HepG2 (cell line): ENCODE results near the gene WDR73. TPM values are rescaled to one million over a fixed set of nuclear protein-coding genes. Genes with fewer than 3 reads are reported as not detected.
A peak's percentile ranks its signal among the peaks of the same experiment; 100 is the strongest.

Experiments
- CBX2 ChIP-seq, 2 experiments: fragments of 200-600 bp in 1 of 2; sonication (generic); formaldehyde crosslinking in 1 of 2; IDR thresholded peaks; 2 replicates each; pipeline versions ENCODE4 v1.7.0 to v1.8.1; 2018 to 2022; ENCODE audit warnings: low read depth in 2 of 2, low read length in 1 of 2, mild to moderate bottlenecking in 1 of 2, missing genetic modification reagents in 1 of 2
- FOXA1 ChIP-seq, 2 experiments: fragments of 450-650 bp in 1 of 2; sonication (generic) in 1 of 2; formaldehyde crosslinking in 1 of 2; IDR thresholded peaks; 2 replicates each; pipeline versions ENCODE4 v1.4.0 to v1.6.1; 2016 to 2020; ENCODE audit warnings: missing genetic modification reagents in 1 of 2
- GABPB1 ChIP-seq: IDR thresholded peaks from 2 replicates; pipeline ENCODE4 v1.6.1; 2016; ENCODE audit warnings: mild to moderate bottlenecking, missing genetic modification reagents, moderate library complexity, missing compliant biosample characterization
- GLI4 ChIP-seq: sonication (generic); formaldehyde crosslinking; IDR thresholded peaks from 2 replicates; pipeline ENCODE4 v1.5.1; 2020; ENCODE audit warnings: missing genetic modification reagents, mild to moderate bottlenecking, moderate library complexity, borderline replicate concordance
- KLF16 ChIP-seq, 2 experiments: sonication (generic) in 1 of 2; formaldehyde crosslinking in 1 of 2; IDR thresholded peaks; 2 replicates each; pipeline versions ENCODE4 v1.6.1 to v1.8.0; 2016 to 2023; ENCODE audit warnings: missing genetic modification reagents in 2 of 2, missing compliant biosample characterization in 1 of 2
- MEIS2 ChIP-seq: sonication (generic); formaldehyde crosslinking; IDR thresholded peaks from 2 replicates; pipeline ENCODE4 v1.9.0; 2021; ENCODE audit warnings: mild to moderate bottlenecking, missing genetic modification reagents
- PHF8 ChIP-seq: sonication (generic); formaldehyde crosslinking; IDR thresholded peaks from 2 replicates; pipeline ENCODE4 v1.5.0; 2020; ENCODE audit warnings: missing genetic modification reagents
- RBFOX2 ChIP-seq: fragments of 200-400 bp; formaldehyde crosslinking; IDR thresholded peaks from 2 replicates; pipeline ENCODE4 v1.6.1; 2017; ENCODE audit warnings: low read depth, mild to moderate bottlenecking, low read length
- YEATS4 ChIP-seq: sonication (generic); formaldehyde crosslinking; IDR thresholded peaks from 2 replicates; pipeline ENCODE4 v1.4.0; 2020; ENCODE audit warnings: missing genetic modification reagents, borderline replicate concordance
- ZNF263 ChIP-seq: sonication (generic); formaldehyde crosslinking; IDR thresholded peaks from 2 replicates; pipeline ENCODE4 v1.4.0; 2020; ENCODE audit warnings: missing genetic modification reagents
- ZNF350 ChIP-seq: sonication (generic); formaldehyde crosslinking; IDR thresholded peaks from 2 replicates; pipeline ENCODE4 v1.4.0; 2020; ENCODE audit warnings: mild to moderate bottlenecking, low read depth, missing genetic modification reagents, borderline replicate concordance
- ZNF543 ChIP-seq: sonication (generic); formaldehyde crosslinking; IDR thresholded peaks from 2 replicates; pipeline ENCODE4 v1.4.0; 2020; ENCODE audit warnings: mild to moderate bottlenecking, missing genetic modification reagents
- ZNF776 ChIP-seq: sonication (generic); formaldehyde crosslinking; IDR thresholded peaks from 2 replicates; pipeline ENCODE4 v1.4.0; 2020; ENCODE audit warnings: mild to moderate bottlenecking, missing genetic modification reagents
- ZNF780A ChIP-seq: sonication (generic); formaldehyde crosslinking; IDR thresholded peaks from 2 replicates; pipeline ENCODE4 v1.8.0; 2022; ENCODE audit warnings: mild to moderate bottlenecking, missing genetic modification reagents, moderate library complexity
- ZSCAN29 ChIP-seq: sonication (generic); formaldehyde crosslinking; conservative IDR thresholded peaks from 2 replicates; pipeline ENCODE4 v1.4.0; 2020; ENCODE audit warnings: mild to moderate bottlenecking, missing genetic modification reagents
- ZSCAN30 ChIP-seq: sonication (generic); formaldehyde crosslinking; IDR thresholded peaks from 2 replicates; pipeline ENCODE4 v1.5.0; 2020; ENCODE audit warnings: mild to moderate bottlenecking, missing genetic modification reagents
- polyA plus RNA-seq, 8 experiments: library from polyadenylated mRNA; depleted of rRNA in 3 of 8; stranded (reverse) in 7 of 8; unstranded in 1 of 8; fragments of >200 nt; fragmentation: Illumina TruSeq in 4 of 8; extraction: Trizol in 4 of 8; gene quantifications; 2 replicates each; pipeline versions ENCODE4 v1.2.1 to v1.2.3, GENCODE V29; 2011 to 2016; ENCODE audit warnings: low read depth in 4 of 8, missing spikeins in 1 of 8, mixed read lengths in 1 of 8; ENCODE audit not compliant: insufficient read depth in 1 of 8
- total RNA-seq, 5 experiments: library from RNA; depleted of rRNA; stranded (reverse); fragments of >200 nt; fragmentation: Illumina TruSeq; extraction: Trizol; gene quantifications; 2 replicates each; pipeline ENCODE4 v1.2.3, GENCODE V29; 2016; ENCODE audit warnings: low read depth in 1 of 5
- TF ChIP-seq, protein P1 (sequence below): sonication (generic); formaldehyde crosslinking; IDR thresholded peaks from 2 replicates; pipeline ENCODE4 v1.8.0; 2022; ENCODE audit warnings: mild to moderate bottlenecking, missing genetic modification reagents, moderate library complexity
- TF ChIP-seq, protein P2 (sequence below): sonication (generic); formaldehyde crosslinking; IDR thresholded peaks from 2 replicates; pipeline ENCODE4 v1.8.1; 2023; ENCODE audit warnings: mild to moderate bottlenecking, moderate library complexity, missing genetic modification reagents
- TF ChIP-seq, protein P3 (sequence below): sonication (generic); formaldehyde crosslinking; IDR thresholded peaks from 2 replicates; pipeline ENCODE4 v1.5.1; 2020; ENCODE audit warnings: missing genetic modification reagents, mild to moderate bottlenecking, borderline replicate concordance
- TF ChIP-seq, protein P4 (sequence below): sonication (generic); formaldehyde crosslinking; conservative IDR thresholded peaks from 2 replicates; pipeline ENCODE4 v1.8.0; 2022; ENCODE audit warnings: mild to moderate bottlenecking, moderate library complexity, missing genetic modification reagents
- TF ChIP-seq, protein P5 (sequence below): sonication (generic); formaldehyde crosslinking; IDR thresholded peaks from 2 replicates; pipeline ENCODE4 v1.4.0; 2020; ENCODE audit warnings: missing genetic modification reagents, low read depth, mild to moderate bottlenecking, borderline replicate concordance

WDR73 gene
- total and polyA plus RNA-seq, 2 of the 13 experiments (the other 11 are each of a cell fraction or from before 2014, with no cell fraction given): 20.0 to 35.5 TPM

DNA sequence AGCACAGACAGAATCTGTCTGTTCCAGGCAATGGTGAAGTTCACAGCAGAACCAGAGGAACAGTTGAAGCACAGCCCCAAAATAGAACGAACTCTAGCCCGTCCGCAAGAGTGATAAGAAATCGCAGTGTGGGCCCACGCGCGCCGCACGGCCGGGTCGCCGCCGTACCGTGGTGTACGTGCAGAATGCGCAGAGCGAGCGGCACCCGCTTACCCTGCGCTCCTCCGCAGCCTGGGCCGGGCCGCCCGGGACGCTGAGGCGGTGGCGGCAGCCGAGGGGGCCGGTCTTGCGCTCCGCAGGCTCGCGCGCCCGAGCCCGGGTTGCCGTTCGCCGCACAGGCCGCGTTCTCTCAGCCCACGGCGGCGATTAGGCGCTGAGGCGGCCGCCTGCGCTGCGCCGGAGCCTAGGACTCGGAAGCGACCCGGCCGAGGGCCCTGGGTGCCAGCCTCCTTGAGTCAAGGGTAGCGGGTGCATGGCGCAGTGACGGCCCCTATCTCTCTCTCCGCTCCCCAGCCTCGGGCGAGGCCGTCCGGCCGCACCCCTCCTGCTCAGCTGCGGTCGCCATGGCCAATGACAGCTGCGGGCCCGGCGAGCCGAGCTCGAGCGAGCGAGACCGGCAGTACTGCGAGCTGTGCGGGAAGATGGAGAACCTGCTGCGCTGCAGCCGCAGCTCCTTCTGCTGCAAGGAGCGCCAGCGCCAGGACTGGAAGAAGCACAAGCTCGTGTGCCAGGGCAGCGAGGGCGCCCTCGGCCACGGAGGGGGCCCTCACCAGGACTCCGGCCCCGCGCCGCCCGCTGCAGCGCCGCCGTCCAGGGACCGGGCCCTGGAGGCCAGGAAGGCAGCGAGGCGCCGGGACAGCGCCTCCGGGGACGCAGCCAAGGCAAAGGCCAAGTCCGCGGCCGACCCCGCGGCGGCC is 20.5 kb downstream of the WDR73 start (continued):
- TF ChIP-seq RBFOX2 (peak; percentile 77), CBX2 (IDR thresholded peaks at IDR 0.05; ENCODE audit: low read depth, low read length) (no peak), CBX2 (CRISPR knock-in tag; IDR thresholded peaks at IDR 0.05; ENCODE audit: low read depth) (peak; percentile 46; the same call in 1 of the 2 replicates), ZNF776 (0 out of 2 replicates have a peak, but pooled peaks have one; percentile 37), GABPB1 (CRISPR knock-in tag) (peak; percentile 72; the same call in 1 of the 2 replicates), FOXA1 (IDR thresholded peaks at IDR 0.05) (no peak), FOXA1 (CRISPR knock-in tag; IDR thresholded peaks at IDR 0.05) (peak; percentile 22; the same call in 1 of the 2 replicates), PHF8 (CRISPR knock-in tag) (peak; percentile 75), ZNF350 (CRISPR knock-in tag) (0 out of 2 replicates have a peak, but pooled peaks have one; percentile 21), GLI4 (peak; percentile 66; the same call in 1 of the 2 replicates), YEATS4 (peak; percentile 41; the same call in 1 of the 2 replicates), ZNF263 (CRISPR knock-in tag) (peak; percentile 17; the same call in 1 of the 2 replicates), ZSCAN30 (0 out of 2 replicates have a peak, but pooled peaks have one; percentile 66), KLF16 (CRISPR knock-in tag; IDR thresholded peaks at IDR 0.05) (peak in 1 of 2 experiments; percentile 82; a peak in 1 of 4 replicates), ZNF543 (CRISPR knock-in tag) (peak; percentile 47; the same call in 1 of the 2 replicates), MEIS2 (CRISPR knock-in tag) (0 out of 2 replicates have a peak, but pooled peaks have one; percentile 54), ZSCAN29 (peak; percentile 67; the same call in 1 of the 2 replicates), ZNF780A (CRISPR knock-in tag) (peak; percentile 89)
- TF ChIP-seq, protein P1, sequence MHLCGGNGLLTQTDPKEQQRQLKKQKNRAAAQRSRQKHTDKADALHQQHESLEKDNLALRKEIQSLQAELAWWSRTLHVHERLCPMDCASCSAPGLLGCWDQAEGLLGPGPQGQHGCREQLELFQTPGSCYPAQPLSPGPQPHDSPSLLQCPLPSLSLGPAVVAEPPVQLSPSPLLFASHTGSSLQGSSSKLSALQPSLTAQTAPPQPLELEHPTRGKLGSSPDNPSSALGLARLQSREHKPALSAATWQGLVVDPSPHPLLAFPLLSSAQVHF (CRISPR knock-in tag): 0 out of 2 replicates have a peak, but pooled peaks have one; percentile 47
- TF ChIP-seq, protein P2, sequence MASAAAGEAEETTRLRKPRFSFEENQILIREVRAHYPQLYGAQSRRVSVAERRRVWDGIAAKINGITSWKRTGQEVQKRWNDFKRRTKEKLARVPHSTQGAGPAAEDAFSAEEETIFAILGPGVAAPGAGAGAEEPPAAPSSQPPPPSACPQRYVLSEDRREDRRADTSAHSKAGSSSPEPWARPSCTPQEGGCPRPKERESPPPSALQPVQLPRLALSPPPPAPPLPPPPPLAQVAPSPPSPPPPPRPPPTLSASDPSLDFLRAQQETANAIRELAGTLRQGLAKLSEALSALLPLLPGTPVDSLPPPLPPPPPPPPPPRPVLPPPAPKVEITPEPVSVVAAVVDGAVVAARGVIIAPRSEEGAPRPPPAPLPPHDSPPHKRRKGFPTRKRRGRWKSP: peak; percentile 67; the same call in 1 of the 2 replicates
- TF ChIP-seq, protein P3, sequence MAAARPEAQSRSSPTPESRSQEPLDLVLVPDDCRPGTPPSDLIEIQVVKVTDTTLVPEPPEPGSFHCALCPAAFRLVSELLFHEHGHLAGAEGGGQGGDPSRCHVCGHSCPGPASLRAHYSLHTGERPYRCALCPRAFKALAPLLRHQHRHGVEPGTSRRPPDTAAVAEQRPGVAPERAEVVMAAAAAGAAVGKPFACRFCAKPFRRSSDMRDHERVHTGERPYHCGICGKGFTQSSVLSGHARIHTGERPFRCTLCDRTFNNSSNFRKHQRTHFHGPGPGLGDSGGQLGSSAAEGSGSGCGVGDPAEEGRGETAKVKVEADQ (CRISPR knock-in tag): peak; percentile 55; the same call in 1 of the 2 replicates
- TF ChIP-seq, protein P4, sequence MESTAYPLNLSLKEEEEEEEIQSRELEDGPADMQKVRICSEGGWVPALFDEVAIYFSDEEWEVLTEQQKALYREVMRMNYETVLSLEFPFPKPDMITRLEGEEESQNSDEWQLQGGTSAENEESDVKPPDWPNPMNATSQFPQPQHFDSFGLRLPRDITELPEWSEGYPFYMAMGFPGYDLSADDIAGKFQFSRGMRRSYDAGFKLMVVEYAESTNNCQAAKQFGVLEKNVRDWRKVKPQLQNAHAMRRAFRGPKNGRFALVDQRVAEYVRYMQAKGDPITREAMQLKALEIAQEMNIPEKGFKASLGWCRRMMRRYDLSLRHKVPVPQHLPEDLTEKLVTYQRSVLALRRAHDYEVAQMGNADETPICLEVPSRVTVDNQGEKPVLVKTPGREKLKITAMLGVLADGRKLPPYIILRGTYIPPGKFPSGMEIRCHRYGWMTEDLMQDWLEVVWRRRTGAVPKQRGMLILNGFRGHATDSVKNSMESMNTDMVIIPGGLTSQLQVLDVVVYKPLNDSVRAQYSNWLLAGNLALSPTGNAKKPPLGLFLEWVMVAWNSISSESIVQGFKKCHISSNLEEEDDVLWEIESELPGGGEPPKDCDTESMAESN (CRISPR knock-in tag): 0 out of 2 replicates have a peak, but pooled peaks have one; percentile 55
- TF ChIP-seq, protein P5, sequence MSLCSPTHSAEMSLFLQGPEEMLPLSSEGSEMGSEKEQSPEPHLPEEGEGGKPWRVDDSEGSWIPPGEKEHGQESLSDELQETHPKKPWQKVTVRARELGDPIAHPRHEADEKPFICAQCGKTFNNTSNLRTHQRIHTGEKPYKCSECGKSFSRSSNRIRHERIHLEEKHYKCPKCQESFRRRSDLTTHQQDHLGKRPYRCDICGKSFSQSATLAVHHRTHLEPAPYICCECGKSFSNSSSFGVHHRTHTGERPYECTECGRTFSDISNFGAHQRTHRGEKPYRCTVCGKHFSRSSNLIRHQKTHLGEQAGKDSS (CRISPR knock-in tag): no peak; the same call in 1 of the 2 replicates
